Activated effector memory CD4-positive, alpha-beta T cell treated with Interleukin-2 at 50 U/mL for 16 hours (primary cell): ENCODE results near the gene SPATC1L.
"Not testable (repeated sequence)": the region's sequence is repeated elsewhere in the genome, so short reads cannot be mapped to it uniquely, and the experiment has no call there.

Experiments used
- DNase-seq: peaks from one replicate; pipeline ENCODE4 v3.0.0-alpha.2; 2020

SPATC1L gene

GRCh38 chr21:46149205-46149901 lies 34.9 kb downstream of the SPATC1L start:
- no peak for DNase-seq

DNA sequence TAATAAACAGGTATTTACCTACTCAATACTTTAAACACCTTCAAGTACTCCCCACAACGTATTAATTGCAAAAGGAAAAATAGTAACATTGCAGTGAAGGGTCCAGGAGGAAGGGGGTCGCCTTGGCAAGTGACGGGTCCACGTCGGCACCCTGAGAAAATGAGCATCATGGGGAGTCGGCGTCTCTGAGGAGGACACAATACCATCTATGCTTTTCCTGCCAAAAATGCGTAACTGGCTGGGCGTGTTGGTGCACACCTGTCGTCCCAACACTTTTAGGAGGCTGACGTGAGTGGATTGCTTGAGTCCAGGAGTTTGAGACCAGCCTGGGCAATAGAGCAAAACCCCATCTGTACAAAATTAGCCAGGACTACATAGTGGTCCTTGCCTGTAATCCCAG lies 36.2 kb downstream of the SPATC1L start:
- no peak for DNase-seq

DNA sequence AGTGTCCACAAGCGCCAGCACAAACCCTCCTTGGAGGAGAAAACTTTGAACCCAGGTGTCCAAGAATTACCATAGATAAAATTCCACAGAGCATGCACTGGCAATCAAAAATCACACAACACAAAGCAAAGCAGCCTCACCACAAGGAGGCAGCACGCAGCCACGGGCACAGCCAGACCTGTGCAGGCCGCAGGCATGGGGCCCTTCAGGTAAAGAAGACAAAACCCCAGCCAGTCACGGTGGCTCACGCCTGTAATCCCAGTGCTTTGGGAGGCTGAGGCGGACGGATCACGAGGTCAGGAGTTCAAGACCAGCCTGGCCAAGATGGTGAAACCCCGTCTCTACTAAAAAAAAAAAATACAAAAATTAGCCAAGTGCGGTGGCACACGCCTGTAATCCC lies 36.8 kb downstream of the SPATC1L start:
- DNase-seq, result peak; percentile 33

DNA sequence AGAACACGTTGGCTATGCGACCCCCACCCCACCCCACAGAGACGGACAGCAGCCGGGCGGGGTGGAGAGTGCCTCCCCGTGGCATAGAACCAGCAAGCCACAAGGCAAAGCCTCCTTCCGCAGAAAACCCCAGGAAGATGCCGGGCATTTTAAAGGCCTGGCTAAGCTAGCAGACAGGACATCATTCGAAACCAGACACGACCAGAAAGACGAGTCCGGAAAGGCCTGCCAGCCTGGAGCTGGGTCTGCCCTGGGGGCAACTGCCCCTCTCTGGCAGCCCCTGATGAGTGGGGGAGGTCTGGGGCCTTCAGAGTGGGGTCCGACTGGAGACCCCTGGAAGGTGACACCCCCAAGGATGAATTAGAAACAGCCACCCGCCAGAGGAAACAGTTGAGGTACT lies 37.4 kb downstream of the SPATC1L start:
- DNase-seq, result no peak

- no peak for DNase-seq
These were observed 38.2 kb downstream of the SPATC1L start for GRCh38 chr21:46145840-46146691.

DNA sequence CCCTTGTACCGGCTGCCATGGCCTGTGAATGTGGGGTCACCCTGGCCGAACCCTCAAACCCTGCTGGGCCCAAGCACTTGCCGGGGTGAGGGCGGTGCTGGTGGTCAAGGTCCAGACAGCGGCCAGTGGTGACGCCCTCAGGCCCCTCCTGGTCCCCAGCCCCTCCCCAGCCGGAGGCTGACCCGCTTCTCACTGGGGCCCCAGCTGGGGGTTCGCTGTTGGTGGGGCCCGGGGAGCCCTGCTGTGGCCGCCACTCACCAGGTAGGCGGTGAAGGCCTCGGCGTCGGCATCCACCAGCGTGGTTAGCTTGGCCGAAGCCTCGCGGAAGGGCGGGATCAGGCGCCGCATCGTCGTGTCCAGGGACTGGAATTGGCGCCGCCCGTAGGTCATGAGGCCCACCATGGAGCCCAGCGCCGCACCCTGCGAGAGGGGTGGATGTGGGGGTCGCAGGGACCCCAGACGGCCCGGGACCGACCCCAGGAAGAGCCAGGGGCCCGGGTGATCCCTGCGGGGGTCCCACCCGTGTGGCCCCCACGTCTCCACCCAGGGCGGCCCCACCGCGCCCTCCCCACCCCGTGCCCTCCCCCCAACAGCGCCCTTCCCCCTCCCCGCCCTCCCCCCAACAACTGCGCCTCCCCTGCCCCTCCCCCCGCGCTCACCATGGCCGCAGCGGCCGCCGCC lies 39.0 kb downstream of the SPATC1L start:
- no peak for DNase-seq

DNA sequence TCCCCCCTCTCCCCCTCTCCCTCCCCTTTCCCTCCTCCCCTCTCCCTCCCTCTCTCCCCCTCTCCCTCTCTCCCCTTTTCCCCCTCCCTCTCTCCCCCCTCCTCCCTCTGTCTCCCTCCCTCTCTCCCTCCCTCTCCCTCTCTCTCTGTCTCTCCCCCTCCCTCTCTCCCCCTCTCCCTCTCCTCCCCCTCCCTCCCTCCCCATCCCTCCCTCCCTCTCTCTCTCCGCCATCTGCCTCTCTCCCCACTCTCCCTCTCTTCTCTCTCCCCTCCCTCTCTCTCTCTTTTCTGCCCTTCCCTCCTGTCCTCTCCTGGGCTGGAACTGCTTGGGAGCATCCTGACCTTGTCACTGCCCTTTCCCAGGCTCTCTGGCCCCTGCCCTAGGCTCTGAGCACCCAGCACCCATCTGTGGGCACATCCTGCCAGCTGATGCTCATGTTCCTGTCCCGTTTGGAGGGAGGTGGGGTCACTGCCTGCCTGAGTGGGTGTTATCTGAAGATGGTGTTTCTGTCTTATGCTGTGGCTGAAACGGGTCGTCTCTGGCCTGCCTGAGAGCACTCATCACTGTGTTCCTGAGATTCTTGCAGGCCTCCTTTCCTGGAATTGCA lies 39.7 kb downstream of the SPATC1L start:
- no peak for DNase-seq

GRCh38 chr21:46142582-46143473 lies 41.4 kb downstream of the SPATC1L start:
- DNase-seq, result no peak

DNA sequence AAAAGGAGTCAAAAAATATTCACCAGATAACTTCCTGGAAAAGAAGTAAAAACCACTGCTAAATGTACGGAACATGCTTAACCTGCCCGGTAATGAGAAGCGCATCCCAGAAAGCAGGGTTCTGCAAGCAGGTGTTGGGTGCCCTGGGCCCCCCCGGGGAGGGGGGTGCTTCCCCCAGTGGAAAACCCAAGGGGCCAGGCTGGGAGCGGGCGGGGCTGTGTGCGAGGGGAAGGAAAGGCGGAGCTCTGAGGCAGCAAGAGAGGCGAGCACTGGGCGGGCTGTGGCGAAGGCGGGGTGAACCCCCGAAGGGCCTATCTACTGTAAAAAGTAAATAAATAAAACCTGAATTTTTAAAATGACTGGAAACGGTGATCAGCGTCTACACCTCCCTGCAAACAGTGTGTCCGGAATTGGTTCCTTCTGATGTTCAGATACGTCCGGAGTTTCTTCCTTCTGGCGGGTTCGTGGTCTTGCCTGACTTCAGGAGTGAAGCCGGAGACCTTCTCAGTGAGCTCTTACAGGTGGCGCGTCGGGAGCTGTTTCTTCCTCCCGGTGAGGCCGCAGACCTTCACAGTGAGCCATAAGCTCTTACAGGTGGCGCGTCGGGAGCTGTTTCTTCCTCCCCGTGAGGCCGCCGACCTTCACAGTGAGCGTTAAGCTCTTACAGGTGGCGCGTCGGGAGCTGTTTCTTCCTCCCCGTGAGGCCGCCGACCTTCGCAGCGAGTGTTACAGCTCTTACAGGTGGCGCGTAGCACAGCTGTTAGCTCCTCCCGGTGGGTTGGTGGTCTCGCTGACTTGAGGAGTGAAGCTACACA lies 42.3 kb downstream of the SPATC1L start:
- DNase-seq, result no peak

DNA sequence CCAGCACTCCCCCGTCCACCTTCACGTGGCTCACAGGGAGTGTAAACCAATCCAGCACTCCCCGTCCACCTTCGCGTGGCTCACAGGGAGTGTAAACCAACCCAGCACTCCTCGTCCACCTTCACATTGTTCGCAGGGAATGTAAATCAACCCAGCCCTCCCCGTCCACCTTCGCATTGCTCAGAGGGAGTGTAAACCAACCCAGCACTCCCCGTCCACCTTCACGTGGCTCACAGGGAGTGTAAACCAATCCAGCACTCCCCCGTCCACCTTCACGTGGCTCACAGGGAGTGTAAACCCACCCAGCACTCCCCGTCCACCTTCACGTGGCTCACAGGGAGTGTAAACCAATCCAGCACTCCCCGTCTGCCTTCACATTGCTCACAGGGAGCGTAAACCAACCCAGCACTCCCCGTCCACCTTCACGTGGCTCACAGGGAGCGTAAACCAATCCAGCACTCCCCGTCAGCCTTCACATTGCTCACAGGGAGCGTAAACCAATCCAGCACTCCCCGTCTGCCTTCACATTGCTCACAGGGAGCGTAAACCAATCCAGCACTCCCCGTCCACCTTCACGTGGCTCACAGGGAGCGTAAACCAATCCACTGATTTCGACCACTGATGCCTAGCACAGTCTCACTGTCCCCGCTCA lies 43.8 kb downstream of the SPATC1L start:
- DNase-seq, result not testable (repeated sequence)

DNA sequence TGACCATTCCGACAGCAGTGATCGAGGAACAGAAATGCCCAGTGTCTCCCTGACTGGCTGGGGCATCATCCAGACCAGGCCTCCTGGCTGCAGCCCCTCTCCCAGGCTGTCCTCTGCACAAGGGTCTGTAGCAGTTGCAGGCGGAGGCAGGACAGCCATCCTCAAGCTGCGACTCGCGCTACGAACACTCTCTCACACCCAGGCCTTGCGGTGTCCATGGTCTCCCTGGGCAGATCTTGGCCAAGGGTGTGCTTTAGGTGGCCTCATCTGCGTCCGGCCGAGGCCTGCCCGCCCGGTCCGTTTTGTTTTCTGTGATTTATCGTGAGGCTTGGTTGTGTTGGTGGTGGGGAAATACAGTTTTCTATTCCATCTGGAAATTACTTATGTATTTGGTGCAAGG lies 44.6 kb downstream of the SPATC1L start:
- DNase-seq, result no peak

DNA sequence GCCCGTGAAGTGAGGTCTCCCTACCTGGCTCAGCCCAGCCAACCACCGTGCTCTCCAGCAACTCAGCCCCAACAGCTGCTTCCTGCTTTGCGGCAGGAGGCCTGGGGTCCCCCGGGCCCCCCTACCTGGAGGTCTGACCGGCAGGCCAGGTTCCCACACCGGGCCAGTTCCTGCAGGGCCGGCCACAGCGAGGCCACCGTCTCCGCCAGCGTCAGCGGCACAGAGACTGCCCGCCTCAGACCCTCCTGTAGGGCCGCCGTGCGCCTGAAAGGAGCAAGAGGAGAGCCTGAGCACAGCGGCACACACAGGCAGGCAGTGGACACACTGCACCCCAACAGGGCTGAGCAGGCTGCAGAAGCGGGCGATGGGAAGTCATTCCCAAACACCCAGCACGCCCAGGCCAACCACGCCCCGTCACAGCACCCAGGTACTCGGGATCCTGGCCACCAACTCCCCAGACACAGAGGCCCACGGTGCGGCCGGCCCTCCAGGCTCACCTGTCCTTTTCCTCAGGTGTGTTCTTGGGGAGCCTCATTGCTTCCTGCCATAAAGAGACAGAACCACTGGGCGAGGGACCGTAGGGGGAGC lies 45.8 kb downstream of the SPATC1L start:
- no peak for DNase-seq

DNA sequence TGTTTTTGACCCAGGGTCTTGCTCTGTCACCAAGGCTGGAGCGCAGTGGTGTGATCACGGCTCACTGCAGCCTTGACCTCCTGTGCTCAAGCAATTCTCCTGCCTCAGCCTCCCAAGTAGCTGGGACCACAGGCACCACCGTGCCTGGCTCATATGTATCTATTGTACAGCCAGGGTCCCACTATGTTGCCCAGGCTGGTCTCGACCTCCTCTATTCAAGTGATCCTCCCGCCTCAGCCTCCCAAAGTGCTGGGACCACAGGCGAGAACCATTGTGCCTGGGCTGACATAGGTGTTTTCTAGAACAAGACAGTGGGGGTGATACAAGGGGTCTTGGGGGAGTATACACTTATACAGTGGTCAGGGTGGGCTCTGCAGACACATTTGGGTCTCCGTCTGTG lies 46.4 kb downstream of the SPATC1L start:
- no peak for DNase-seq

- DNase-seq, result no peak
These were observed 47.4 kb downstream of the SPATC1L start for GRCh38 chr21:46136739-46137349.

- DNase-seq, result no peak
These were observed 48.4 kb downstream of the SPATC1L start for GRCh38 chr21:46135782-46136395.

DNA sequence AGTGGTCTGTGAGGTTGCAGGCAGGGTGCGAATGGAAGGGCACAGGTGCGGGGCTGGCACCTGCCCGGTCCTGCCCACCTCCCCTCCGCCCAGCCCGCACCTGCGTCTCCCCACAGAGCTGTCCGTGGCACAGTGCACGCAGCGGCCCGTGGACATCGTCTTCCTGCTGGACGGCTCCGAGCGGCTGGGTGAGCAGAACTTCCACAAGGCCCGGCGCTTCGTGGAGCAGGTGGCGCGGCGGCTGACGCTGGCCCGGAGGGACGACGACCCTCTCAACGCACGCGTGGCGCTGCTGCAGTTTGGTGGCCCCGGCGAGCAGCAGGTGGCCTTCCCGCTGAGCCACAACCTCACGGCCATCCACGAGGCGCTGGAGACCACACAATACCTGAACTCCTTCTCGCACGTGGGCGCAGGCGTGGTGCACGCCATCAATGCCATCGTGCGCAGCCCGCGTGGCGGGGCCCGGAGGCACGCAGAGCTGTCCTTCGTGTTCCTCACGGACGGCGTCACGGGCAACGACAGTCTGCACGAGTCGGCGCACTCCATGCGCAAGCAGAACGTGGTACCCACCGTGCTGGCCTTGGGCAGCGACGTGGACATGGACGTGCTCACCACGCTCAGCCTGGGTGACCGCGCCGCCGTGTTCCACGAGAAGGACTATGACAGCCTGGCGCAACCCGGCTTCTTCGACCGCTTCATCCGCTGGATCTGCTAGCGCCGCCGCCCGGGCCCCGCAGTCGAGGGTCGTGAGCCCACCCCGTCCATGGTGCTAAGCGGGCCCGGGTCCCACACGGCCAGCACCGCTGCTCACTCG lies 52.2 kb downstream of the SPATC1L start:
- no peak for DNase-seq

DNA sequence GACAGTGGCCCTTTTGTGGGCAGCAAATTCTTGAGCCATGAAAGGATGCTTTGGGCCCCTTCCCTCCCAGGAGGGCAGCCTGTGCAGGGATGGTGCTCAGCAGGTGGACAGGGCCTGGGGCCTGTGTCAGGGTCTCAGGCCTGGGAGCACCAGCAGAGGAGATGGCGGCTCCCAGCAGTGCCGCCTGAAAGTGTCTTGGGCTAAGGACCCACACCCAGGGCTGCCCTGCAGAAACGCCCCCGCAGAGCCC lies 52.7 kb downstream of the SPATC1L start:
- no peak for DNase-seq

GRCh38 chr21:46130831-46131587 lies 53.2 kb downstream of the SPATC1L start:
- DNase-seq, result no peak
